PC-3 (cell line): ENCODE data around the gene WDR81. TPM values are rescaled to one million over a fixed set of nuclear protein-coding genes. Genes with fewer than 3 reads are reported as not detected.

ENCODE experiments used
- ATAC-seq: fragments of 200-7000 bp; cut with Tn5 transposase; 2 replicates; pipeline ENCODE4 v1.9.1; 2020; ENCODE audit warnings: mild to moderate bottlenecking, moderate library complexity
- BruUV-seq: library from RNA; stranded (reverse); fragments of 400-500 nt; replicated peaks from 2 replicates; lab custom pipeline; 2021; lab: Mats Ljungman, UMichigan
- CTCF ChIA-PET: fragments of 300-600 bp; sonication (Branson Sonifier 250); formaldehyde crosslinking; loops from one replicate; lab custom pipeline; 2022; ENCODE audit warnings: antibody characterized with exemption; lab: Charles Lee
- POLR2A ChIA-PET: fragments of 300-600 bp; sonication (Branson Sonifier 250); formaldehyde crosslinking; loops from one replicate; lab custom pipeline; 2022; ENCODE audit warnings: antibody characterized with exemption; ENCODE audit not compliant: unreplicated experiment; lab: Charles Lee
- DNase-seq: peaks from one replicate; pipeline ENCODE4 v3.0.0-alpha.2; 2015
- H2AFZ ChIP-seq: fragments of 300-600 bp; sonication (generic); 2 replicates; pipeline ENCODE4 v1.6.0; 2016; ENCODE audit warnings: antibody characterized with exemption, low read length
- H3F3A ChIP-seq: fragments of 300-600 bp; sonication (generic); one replicate; pipeline ENCODE4 v1.6.0; 2017; ENCODE audit warnings: antibody characterized with exemption, low read length, control low read depth, mild to moderate bottlenecking; ENCODE audit not compliant: unreplicated experiment
- H3K27ac ChIP-seq: fragments of 300-600 bp; sonication (generic); 2 replicates; pipeline ENCODE4 v1.5.1; 2016; ENCODE audit warnings: mild to moderate bottlenecking, low read length
- H3K27me3 ChIP-seq: fragments of 300-600 bp; sonication (generic); 2 replicates; pipeline ENCODE4 v1.6.1; 2016; ENCODE audit warnings: low read length, mixed read lengths
- H3K36me3 ChIP-seq: fragments of 300-600 bp; sonication (generic); 2 replicates; pipeline ENCODE4 v1.6.1; 2016; ENCODE audit warnings: low read depth, mixed run types, low read length, mixed read lengths
- H3K4me1 ChIP-seq: fragments of 300-600 bp; sonication (generic); 2 replicates; pipeline ENCODE4 v1.5.1; 2016; ENCODE audit warnings: low read length; ENCODE audit not compliant: insufficient read depth
- H3K4me2 ChIP-seq: fragments of 300-600 bp; sonication (generic); 2 replicates; pipeline ENCODE4 v1.6.0; 2016; ENCODE audit warnings: low read length
- H3K4me3 ChIP-seq: fragments of 300-600 bp; sonication (generic); 2 replicates; pipeline ENCODE4 v1.5.1; 2016; ENCODE audit warnings: mild to moderate bottlenecking, low read length, mixed read lengths
- H3K79me2 ChIP-seq: fragments of 300-600 bp; sonication (generic); 2 replicates; pipeline ENCODE4 v1.6.1; 2017; ENCODE audit warnings: low read length, mixed read lengths
- H3K9ac ChIP-seq: fragments of 300-600 bp; sonication (generic); 2 replicates; pipeline ENCODE4 v1.6.0; 2016; ENCODE audit warnings: mild to moderate bottlenecking, low read length
- H3K9me2 ChIP-seq: fragments of 300-600 bp; sonication (generic); replicated peaks from 2 replicates; pipeline ENCODE4 v1.6.1; 2016; ENCODE audit warnings: mixed run types, low read length, mixed read lengths
- H3K9me3 ChIP-seq: fragments of 300-600 bp; sonication (generic); 2 replicates; pipeline ENCODE4 v1.6.1; 2016; ENCODE audit warnings: low read length, mixed read lengths
- H4K20me1 ChIP-seq: fragments of 300-600 bp; sonication (generic); 2 replicates; pipeline ENCODE4 v1.6.1; 2016; ENCODE audit warnings: low read length, mixed read lengths
- CTCF ChIP-seq: fragments of 300-600 bp; sonication (generic); conservative IDR thresholded peaks from 2 replicates; pipeline ENCODE4 v1.5.1; 2017; ENCODE audit warnings: antibody characterized with exemption, low read depth, mild to moderate bottlenecking, low read length
- EZH2 ChIP-seq: fragments of 300-600 bp; sonication (generic); IDR thresholded peaks from one replicate; pipeline ENCODE4 v1.6.1; 2017; ENCODE audit warnings: antibody characterized with exemption, mild to moderate bottlenecking, low read length; ENCODE audit not compliant: unreplicated experiment
- EZH2phosphoT487 ChIP-seq: fragments of 300-600 bp; sonication (generic); IDR thresholded peaks from 2 replicates; pipeline ENCODE4 v1.6.1; 2018; ENCODE audit warnings: mild to moderate bottlenecking, antibody characterized with exemption, low read length, borderline replicate concordance
- intact Hi-C: fragments of 100-400 bp; cut with micrococcal nuclease; formaldehyde crosslinking; loops from 2 replicates; pipeline ENCODE4 v1.9.0; 2023
- total RNA-seq: library from RNA; depleted of rRNA; stranded (reverse); fragments of >200 nt; gene quantifications from 2 replicates; pipeline ENCODE4 v1.2.3, GENCODE V29; 2014; rRNA removed

The WDR81 gene
- total RNA-seq, 1 experiment from 2014 or later: 14.6 TPM

- Histone ChIP-seq H3K36me3 (no peaks in the 10 kb centered on the region; the same call in 1 of the 2 replicates), H3K4me2 (no peak overlapping the region), H3K9me2 (no peaks in the 10 kb centered on the region), H3F3A (no peaks in the 10 kb centered on the region), H4K20me1 (no peaks in the 10 kb centered on the region), H3K79me2 (no peaks in the 10 kb centered on the region), H3K9ac (no peak overlapping the region), H3K27ac (no peak overlapping the region), H3K27me3 (no peaks in the 10 kb centered on the region), H3K9me3 (no peaks in the 10 kb centered on the region), H3K4me1 (peaks cover 15% of the 10 kb centered on the region), H3K4me3 (no peak overlapping the region), H2AFZ (no peak overlapping the region)
- ATAC-seq (no peak), DNase-seq (no peak)
- TF ChIP-seq EZH2: no peak
- no peak for TF ChIP-seq EZH2phosphoT487
- no peak for TF ChIP-seq CTCF
- CTCF ChIA-PET: no interaction called here
- BruUV-seq: no TSS peak
- intact Hi-C loops: loop anchor here (2.0 kb wide), 1 partner anchor 65 kb away; no protein-coding TSS in a partner anchor
- POLR2A ChIA-PET: no interaction called here
Measured at GRCh38 chr17:1785930-1786329, 61.4 kb downstream of the WDR81 start.

- no peak for TF ChIP-seq EZH2
- no peak for TF ChIP-seq CTCF
- TF ChIP-seq EZH2phosphoT487: no peak
Measured at GRCh38 chr17:1786708-1787107, 62.2 kb downstream of the WDR81 start.

GRCh38 chr17:1787301-1787902 lies 62.9 kb downstream of the WDR81 start:
- H2AFZ ChIP-seq: peak overlapping the region; percentile 59; the same call in 1 of the 2 replicates
- intact Hi-C loops: no loop called here

More at GRCh38 chr17:1786708-1787107, 62.2 kb downstream of the WDR81 start:
- peak overlapping the region; percentile 79; the same call in 1 of the 2 replicates for H3K27ac ChIP-seq
- POLR2A ChIA-PET: no interaction called here
- no peaks in the 10 kb centered on the region for H3K27me3 ChIP-seq
- H3K4me3 ChIP-seq: no peak overlapping the region
- BruUV-seq: no TSS peak
- no peaks in the 10 kb centered on the region for H4K20me1 ChIP-seq
- no peaks in the 10 kb centered on the region for H3K79me2 ChIP-seq
- H3K36me3 ChIP-seq: no peaks in the 10 kb centered on the region; the same call in 1 of the 2 replicates
- ATAC-seq (no peak), DNase-seq (no peak)
- intact Hi-C loops: no loop called here
- no peaks in the 10 kb centered on the region for H3K9me2 ChIP-seq
- H3K4me1 ChIP-seq: peaks cover 15% of the 10 kb centered on the region
- CTCF ChIA-PET: no interaction called here
- H3K9ac ChIP-seq: no peak overlapping the region
- no peaks in the 10 kb centered on the region for H3F3A ChIP-seq
- H3K9me3 ChIP-seq: no peaks in the 10 kb centered on the region
- H2AFZ ChIP-seq: no peak overlapping the region
- no peak overlapping the region; the same call in 1 of the 2 replicates for H3K4me2 ChIP-seq

More at GRCh38 chr17:1787301-1787902, 62.9 kb downstream of the WDR81 start:
- ATAC-seq (peak; percentile 98), DNase-seq (peak; percentile 87)
- Histone ChIP-seq H3K4me2 (peak overlapping the region; percentile 69), H3K27ac (peak overlapping the region; percentile 79), H3K36me3 (no peaks in the 10 kb centered on the region; the same call in 1 of the 2 replicates), H3K9ac (peak overlapping the region; percentile 43), H3K79me2 (no peaks in the 10 kb centered on the region), H3K4me1 (peaks cover 15% of the 10 kb centered on the region), H3F3A (no peaks in the 10 kb centered on the region), H3K4me3 (no peak overlapping the region), H3K27me3 (no peaks in the 10 kb centered on the region), H3K9me2 (no peaks in the 10 kb centered on the region), H4K20me1 (no peaks in the 10 kb centered on the region), H3K9me3 (no peaks in the 10 kb centered on the region)
- ChIA-PET POLR2A (interaction anchor here (0.6 to 1.1 kb wide), 4 partner anchors 53 to 121 kb away, joined by 3 to 5 read pairs (median 4); no protein-coding TSS in a partner anchor), CTCF (interaction anchor here (0.6 kb wide), 1 partner anchor 78 kb away, joined by 3 read pairs; no protein-coding TSS in a partner anchor)
- TF ChIP-seq EZH2phosphoT487 (no peak), EZH2 (no peak)
- BruUV-seq: TSS peak; percentile 51

Other genes with a start within 250 kb of the WDR81 start
- 76.4 and 90.7 TPM in 2 replicates for gene MYO1C, start 232.0 kb upstream of the WDR81 start, total RNA-seq
- 46.4 and 52.6 TPM in 2 replicates for gene INPP5K, start 208.1 kb upstream of the WDR81 start, total RNA-seq
- 31.2 and 31.5 TPM in 2 replicates for gene PITPNA, start 161.9 kb upstream of the WDR81 start, total RNA-seq
- gene SLC43A2, start 95.9 kb upstream of the WDR81 start, total RNA-seq: 6.2 and 17.1 TPM in 2 replicates
- gene SCARF1, start 79.0 kb upstream of the WDR81 start, total RNA-seq: 0.73 and 0.81 TPM in 2 replicates
- gene RILP, start 74.8 kb upstream of the WDR81 start, total RNA-seq: 27.6 and 27.8 TPM in 2 replicates
- gene PRPF8, start 39.8 kb upstream of the WDR81 start, total RNA-seq: 103 and 126 TPM in 2 replicates
- 0.63 and 0.77 TPM in 2 replicates for gene TLCD2, start 14.3 kb upstream of the WDR81 start, total RNA-seq
- 2.2 and 2.5 TPM in 2 replicates for gene SERPINF2, start 18.2 kb downstream of the WDR81 start, total RNA-seq
- gene SERPINF1, start 37.4 kb downstream of the WDR81 start, total RNA-seq: 1.7 TPM in 1 of 2 replicates, not detected in the other
- 8.1 and 9.3 TPM in 2 replicates for gene SMYD4, start 105.2 kb downstream of the WDR81 start, total RNA-seq
- gene RPA1, start 105.3 kb downstream of the WDR81 start, total RNA-seq: 69.1 and 75.5 TPM in 2 replicates